UCSD-AML1 (cell line): ENCODE data around the gene EFCAB9.
"Not testable (repeated sequence)": the region's sequence is repeated elsewhere in the genome, so short reads cannot be mapped to it uniquely, and the experiment has no call there.

Experiments
- DNase-seq: peaks from one replicate; lab custom pipeline; 2025; ENCODE audit not compliant: unreplicated experiment; lab: John Stamatoyannopoulos, UW

EFCAB9 gene

DNA sequence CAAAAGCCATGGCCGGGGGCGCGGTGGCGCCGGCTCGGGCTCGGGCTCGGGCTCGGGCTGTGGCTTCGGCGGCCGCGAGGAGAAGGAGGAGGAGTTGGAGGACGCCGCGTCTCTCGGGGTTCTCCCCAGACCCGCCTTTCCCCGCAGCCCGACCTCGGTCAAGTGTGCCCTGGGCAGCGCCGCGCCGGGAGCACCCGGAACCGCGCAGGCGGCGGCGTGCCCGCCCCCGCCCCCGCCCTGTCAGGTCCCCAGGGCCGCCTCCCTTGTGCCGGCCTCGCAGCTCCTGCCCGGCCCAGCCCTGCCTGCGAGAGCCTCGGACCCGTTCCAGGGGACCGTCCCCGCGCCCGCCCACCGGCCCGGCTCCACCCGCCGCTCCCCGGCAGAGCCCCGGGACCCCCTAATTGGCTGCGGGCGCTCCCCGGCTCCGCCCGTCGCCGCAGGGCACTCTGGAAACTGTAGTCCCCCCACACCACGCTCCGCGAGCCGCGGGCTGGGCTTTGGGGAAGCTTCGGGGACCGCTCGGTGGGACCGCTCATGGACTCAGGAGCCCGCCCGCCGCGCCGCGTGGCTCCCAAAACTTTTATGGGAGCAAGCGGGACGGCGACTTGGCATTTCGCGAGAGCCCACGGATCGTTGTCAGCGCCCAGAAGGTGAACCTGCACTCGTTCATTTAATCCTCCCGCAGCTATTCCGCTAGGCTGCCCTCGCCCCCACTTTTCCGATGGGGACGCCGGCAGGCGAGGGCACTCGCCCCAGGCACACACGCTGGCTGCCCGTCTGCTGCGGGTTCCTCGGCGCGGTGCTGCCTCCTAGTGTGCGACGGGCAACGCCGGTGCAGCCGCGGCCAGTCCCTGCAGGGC lies 5.7 kb upstream of the EFCAB9 start, which contains the start of gene STK10:
Gene STK10, minus strand, starts transcription at position 192 of the 860 bp plus-strand sequence. Its CDS starts 182 bp downstream, at position 10.
- DNase-seq, result peak; percentile 96

DNA sequence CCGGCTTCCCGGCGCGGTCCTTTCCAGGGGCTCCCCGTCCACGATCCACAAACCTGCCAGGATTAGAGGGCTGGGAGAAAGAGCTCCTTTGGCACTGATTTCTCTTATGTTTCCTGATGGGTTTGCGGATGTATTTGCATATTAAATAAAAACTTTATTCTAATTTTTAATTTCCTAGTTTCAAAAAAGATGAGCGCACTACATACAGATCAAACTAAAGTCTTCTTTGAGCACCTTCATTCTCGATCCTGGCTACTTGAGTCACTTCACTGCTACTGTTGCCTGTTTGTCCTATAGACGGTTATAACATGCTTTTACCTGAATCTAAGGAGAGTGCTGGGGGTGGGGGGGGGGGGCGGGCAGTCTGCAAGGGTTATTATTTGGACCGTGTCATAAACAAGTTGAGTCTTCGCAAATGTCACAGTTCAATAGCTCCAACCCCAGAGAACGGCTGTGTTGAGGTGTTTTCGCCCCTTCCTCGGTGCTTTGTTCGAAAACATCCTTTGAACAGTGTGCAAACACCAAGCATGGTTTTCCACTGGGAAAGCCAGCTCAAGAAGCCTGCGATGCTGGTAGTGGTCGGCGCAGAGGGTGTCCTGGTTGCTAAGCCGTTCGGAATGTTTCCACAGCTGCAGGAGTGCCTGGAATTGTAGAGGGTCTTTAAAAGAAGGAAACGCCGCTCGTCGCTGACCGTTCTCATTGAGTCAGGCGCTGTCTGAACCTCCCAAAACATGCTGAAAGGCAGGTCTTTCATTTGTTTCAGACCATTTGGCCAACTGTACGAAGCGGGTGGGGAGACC lies 4.9 kb upstream of the EFCAB9 start:
- DNase-seq, result no peak

DNA sequence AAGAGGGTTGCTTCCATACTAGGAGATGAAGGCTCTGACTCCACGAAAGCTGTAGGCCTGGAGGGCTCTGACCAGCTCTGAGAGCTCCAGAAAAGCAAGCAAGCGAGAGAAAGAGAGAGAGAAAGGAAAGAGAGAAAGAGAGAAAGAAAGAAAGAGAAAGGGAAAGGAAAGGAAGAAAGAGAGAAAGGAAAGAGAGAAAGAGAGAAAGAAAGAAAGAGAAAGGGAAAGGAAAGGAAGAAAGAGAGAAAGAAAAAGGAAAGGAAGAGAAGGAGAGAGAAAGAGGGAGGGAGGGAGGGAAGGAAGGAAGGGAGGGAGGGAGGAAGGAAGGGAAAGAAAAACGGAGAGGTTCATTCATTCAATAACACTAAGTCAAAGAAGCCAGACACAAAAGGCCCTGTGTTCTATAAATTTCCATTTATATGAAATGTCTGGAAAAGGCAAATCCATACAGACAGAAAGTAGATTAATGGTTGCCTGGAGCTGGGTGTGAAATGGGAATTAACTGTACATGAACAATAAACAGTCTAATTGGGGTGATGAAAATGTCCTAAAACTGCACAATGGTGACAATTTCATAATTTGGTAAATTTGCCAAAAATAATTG lies 4.2 kb upstream of the EFCAB9 start:
- no peak for DNase-seq

DNA sequence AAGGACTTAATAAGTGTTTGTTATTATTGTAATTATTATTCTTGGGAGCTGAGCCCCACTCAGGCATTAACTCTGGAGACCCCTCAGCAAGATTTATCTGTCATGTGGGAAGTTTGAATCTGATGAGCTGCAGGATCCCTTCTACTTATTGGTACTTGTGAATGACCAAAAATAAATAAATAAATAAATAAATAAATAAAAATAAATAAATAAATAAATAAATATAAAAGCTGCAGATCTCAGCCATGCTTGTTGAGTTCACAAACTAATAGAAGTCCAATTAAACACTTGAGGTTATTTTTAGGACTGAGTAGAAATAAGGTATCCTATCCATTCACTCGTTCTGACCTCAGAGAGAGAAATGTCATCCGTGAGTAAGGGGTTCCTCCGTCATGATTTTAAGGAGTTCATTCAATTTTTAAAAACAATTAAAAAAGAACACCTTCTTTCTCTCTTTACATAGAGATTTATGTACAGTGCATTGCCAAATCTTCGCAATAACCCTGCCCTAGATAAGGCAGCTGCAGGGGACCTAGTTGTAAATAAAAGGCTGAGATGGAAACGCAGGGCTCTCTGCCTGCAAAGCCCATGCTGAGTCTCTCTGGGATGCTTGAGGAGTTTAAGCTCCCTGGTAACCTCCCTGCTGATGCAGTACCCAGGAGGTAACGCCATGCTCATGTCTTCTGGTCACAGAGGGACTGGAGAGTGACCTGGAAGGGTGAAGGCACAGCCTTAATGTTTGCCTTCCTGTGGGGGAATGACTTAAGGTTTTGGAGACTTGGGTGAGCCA lies 1.2 kb downstream of the EFCAB9 start:
- no peak for DNase-seq

DNA sequence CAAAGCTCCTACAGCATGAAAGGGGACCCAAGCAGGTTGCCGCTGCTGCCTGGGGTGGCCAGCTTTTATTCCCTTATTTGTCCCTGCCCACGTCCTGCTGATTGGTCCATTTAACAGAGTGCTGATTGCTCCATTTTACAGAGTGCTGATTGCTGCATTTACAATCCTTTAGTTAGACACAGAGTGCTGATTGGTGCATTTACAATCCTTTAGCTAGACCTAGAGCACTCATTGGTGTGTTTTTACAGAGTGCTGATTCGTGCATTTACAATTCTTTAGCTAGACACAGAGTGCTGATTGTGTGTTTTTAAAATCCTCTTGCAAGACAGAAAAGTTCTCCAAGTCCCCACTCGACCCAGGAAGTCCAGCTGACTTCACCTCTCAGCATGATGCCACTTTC lies 3.8 kb downstream of the EFCAB9 start:
- DNase-seq, result not testable (repeated sequence)

DNA sequence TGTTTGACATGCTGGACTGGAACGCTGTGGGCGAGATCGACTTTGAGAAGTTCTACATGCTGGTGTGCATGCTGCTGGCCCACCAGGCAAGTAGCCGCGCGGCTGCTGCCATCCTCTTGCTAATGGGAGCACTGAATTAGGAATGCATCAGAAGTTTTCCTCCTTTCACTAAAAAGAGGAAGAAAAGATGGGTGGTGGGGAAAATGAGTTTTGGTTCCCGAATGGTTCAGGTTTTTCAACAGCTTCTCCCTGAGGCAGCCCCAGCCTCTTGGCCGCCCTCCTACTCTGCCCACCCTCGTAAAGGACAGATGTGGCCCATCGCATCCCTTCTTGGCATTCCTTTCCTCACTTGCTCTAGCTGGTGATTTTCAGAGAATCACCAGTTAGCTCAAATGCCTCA lies 5.5 kb downstream of the EFCAB9 start:
- no peak for DNase-seq

DNA sequence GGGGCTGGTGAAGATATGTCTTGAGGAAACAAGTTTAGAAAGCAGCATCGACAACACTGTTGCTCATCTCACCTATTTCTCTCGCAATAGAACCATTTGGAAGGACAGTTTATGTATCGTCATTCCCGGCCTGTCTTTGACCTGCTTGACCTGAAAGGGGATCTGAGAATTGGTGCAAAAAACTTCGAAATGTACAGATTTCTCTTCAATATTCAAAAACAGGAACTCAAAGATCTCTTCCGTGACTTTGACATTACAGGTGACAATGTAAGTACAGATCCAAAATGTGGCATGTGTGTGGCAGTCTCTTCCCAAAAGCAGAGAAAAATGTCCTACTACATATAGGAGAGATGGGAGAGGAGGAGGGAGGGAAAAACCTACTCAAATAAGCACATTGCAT lies 6.5 kb downstream of the EFCAB9 start:
- DNase-seq, result no peak

DNA sequence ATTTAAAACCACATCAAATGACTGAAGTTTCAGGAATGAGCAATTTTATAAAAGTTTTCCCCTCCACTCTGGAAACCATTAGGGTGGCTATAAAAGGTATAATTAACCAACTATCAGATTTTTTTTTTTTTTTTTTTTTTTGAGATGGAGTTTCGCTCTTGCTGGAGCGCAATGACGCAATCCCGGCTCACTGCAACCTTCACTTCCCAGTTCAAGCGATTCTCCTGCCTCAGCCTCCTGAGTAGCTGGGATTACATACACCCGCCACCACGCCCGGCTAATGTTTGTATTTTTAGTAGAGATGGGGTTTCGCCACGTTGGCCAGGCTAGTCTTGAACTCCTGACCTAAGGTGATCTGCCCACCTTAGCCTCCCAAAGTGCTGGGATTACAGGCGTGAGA lies 12.0 kb downstream of the EFCAB9 start:
- not testable (repeated sequence) for DNase-seq

DNA sequence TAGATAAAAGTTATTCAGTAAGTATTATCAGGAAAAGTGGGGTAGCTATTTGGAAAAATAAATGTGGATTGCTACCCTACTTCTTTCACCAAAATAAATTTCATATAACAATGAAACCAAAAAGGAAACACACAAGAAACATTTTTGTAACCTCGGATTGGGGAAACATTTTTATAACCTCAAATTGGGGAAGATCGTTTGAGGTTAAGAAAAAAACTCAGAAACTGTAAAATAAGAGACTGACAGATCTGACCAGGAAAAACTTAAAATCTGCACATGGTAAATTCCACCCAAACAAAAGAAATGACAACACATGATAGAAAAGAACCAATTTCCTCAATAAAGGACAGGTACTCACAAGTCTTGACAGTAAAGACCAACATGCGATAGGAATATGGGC lies 13.5 kb downstream of the EFCAB9 start:
- DNase-seq, result no peak

DNA sequence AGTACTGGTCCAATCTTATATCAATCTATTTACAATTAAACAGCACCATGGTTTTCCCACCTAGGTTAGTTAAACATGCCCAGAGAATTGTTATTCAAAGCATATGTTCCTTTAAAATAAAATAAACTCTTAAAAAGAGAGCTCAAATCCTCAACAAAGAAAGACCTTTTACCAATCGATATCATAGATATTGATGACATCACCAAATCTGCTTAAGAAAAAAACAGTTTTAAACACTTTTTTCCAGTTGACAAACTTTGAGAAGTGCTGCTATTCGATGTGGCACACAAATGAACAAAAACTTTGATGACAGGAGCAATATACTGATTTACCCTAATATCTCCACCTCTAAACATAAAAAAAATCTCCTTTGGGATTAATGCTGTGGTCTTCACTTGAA lies 15.7 kb downstream of the EFCAB9 start:
- no peak for DNase-seq

DNA sequence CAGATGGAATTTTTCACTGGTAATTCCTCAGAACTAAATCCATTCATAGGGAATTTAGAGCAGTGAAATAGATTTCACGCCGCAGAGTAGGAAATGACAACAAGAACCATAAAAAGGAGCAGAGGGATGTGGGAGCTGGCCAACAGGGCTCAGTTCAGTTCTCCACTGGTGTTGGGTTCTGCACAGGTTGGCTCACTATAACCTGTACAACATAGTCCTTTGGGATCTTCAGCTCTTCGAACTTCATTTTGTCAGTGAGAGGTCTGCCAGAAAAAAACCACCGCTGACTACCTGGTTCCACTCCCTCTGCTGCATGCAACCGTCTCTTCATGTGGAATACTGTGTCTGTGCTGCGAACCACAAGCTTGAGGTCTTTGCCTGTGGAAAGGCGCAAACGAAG lies 17.7 kb downstream of the EFCAB9 start:
- DNase-seq, result no peak

DNA sequence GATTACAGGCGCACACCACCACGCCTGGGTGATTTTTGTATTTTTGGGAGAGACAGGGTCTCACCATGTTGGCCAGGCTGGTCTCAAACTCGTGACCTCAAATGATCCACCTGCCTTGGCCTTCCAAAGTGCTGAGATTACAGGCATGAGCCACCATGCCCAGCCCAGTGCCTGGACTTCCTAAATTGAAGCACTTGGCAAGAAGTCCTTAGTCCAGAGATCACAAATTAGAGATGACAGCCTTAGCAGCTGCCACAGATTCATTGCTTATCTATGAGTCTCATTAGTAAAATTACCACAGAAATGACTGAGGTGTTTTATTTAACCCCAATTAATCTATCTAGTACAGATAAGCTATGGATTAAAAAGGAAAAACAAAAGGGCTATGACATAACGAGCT lies 19.2 kb downstream of the EFCAB9 start:
- DNase-seq, result no peak

DNA sequence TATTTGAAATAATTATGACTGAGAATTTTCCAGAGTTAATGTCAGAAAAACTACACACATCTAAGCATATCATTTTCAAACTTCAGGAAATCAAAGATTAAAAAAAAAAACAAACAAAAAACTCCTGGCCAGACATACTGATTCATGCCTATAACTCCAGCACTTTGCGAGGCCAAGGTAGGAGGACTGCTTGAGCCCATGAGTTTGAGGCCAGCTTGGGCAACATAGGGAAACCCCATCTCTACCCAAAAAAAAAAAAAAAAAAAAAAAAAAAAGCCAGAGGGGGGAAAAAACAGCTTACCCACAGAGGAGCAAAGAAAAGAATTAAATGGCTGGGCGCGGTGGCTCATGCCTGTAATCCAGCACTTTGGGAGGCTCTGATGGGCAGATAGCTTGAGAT lies 22.4 kb downstream of the EFCAB9 start:
- DNase-seq, result no peak

DNA sequence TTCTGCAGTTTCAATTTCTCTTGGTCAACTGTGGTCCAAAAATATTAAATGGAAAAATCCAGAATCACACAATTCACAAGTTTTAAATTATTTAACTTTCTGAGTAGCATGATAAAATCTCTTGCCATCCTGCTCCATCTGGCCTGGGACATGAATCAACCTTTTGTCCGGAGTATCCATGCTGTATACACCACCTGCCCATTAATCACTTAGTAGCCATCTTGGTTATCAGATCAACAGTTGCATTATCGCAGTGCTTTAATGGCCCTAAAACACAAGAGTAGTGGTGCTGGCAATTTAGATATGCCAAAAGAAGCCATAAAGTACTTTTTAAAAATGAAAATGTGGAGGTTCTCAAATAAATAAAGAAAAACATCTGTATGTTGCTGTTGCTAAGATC lies 25.3 kb downstream of the EFCAB9 start:
- DNase-seq, result no peak

DNA sequence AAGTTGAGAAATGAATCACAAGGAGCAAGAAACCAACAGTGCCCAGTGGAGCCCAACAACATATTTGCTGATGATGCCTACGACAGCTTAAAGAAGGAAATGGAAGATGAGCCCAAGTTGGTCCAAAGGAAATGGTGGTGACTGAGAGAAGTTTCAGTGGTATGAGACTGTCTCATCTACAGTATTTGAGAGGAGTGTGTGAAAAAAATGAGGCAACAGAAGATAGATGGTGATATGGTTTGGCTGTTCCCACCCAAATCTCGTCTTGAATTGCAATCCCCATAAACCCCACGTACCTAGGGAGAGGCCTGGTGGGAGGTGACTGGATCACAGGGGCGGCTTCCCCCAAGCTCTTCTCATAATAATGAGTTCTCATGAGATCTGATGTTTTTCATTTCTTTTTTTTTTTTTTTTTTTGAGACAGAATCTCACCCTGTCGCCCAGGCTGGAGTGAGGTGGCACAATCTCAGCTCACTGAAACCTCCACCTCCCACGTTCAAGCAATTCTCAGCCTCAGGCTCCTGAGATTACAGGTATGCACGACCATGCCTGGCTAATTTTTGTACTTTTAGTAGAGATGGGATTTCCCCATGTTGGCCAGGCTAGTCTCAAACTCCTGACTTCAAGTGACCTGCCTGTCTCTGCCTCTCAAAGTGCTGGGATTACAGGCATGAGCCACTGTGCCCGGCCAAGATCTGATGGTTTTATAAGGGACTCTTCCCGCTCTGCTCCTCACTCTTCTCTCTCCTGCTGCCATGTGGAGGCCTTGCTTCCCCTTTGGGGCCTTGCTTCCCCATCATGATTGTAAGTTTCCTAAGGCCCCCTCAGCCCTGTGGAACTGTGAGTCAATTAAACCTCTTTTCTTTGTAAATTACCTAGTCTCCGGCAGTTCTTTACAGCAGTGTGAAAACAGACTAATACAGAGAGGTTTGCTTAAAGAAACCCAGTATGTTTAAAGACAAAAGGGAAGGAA lies 30.2 kb downstream of the EFCAB9 start:
- no peak for DNase-seq

DNA sequence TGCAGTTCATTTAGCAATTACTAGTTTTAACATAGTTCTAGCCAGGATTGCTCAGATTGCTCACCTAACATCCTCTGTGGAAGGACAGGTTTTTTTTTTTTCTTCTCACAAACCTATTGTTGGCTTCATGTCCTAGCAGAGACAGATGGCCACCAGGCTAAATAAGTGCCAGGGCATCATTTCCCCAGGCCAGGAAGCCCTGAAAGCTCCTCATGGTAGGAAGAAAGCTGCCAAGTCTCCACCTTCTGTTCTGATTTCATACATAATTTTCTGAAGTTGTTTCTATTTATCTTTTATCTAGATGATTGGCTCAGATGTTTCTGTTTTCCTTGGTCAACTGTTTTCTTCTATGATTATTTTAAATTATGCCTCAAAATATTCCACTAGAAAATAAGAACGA lies 31.0 kb downstream of the EFCAB9 start:
- DNase-seq, result no peak

DNA sequence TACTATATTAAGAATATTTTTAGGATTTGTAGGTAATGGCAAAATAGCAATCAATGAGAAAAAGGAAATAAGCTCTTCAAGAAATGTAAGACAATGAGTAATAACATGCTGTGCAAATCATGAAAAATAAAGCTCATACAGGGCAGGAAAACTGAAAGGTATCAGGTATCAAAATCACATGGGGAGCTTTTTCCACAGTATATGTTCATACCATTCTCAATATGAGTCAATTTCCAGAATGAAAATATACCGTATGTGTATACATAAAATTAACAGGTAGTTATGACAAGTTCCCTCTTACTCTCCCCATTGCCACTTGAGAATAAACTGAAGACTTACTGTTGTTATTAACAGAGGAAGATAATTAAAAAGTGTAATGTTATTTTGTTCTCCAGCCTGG lies 35.9 kb downstream of the EFCAB9 start:
- DNase-seq, result no peak

DNA sequence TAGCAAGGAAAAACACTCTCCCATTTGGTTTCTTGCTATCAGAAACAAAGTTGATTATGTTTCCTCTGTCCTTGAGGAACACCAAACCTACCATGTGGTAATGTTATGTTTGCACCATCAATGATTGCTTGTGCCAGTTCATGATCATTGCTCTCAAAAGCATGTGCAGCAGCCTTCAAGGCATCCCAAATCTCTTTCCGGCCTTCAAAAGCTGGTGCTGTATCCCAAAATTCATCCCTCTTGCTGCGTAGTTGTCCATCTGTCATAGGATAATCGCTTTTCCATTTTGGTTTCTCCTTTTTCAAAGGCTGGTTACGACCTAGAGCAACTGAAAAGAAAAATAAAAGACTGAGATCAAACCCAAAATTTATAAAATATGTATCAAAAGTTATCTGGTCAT lies 40.1 kb downstream of the EFCAB9 start:
- DNase-seq, result no peak

DNA sequence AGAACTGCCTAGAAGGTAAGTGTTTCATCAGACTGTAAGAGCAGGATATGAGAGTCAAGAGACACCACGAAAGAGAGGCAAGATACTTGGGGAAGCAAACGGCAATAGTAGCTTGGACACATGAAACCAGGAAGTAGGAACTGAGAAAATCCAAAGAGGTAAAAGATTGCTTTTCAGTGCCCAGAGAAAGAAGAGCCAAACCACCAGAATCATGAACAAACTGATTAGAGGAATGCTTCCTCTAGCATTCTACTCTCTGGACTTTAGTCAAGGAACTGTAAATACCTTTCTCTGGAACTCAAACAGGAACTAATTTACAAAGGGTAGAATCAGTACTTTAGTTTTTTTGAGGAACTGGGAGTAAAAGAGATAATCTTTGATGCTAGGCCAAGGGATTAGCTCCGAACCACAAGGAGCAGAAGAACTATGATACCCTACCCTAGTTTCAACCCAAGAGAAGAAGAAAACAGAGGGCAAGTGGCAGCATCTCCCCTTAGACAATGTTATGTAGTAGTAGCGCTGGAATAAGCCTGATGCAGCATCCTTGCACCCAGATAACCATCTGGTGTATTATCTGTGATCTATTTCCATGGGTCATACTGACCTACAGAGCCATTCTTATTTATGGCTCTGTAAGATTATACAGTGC lies 41.3 kb downstream of the EFCAB9 start:
- no peak for DNase-seq
